ENCODE data around the gene PER1. TPM values are rescaled to one million over a fixed set of nuclear protein-coding genes. Genes with fewer than 3 reads are reported as not detected.

PER1 gene
- total and polyA plus RNA-seq, 2 of the 13 experiments (the other 11 are each of a cell fraction or from before 2014, with no cell fraction given): 2.6 to 3.6 TPM

DNA sequence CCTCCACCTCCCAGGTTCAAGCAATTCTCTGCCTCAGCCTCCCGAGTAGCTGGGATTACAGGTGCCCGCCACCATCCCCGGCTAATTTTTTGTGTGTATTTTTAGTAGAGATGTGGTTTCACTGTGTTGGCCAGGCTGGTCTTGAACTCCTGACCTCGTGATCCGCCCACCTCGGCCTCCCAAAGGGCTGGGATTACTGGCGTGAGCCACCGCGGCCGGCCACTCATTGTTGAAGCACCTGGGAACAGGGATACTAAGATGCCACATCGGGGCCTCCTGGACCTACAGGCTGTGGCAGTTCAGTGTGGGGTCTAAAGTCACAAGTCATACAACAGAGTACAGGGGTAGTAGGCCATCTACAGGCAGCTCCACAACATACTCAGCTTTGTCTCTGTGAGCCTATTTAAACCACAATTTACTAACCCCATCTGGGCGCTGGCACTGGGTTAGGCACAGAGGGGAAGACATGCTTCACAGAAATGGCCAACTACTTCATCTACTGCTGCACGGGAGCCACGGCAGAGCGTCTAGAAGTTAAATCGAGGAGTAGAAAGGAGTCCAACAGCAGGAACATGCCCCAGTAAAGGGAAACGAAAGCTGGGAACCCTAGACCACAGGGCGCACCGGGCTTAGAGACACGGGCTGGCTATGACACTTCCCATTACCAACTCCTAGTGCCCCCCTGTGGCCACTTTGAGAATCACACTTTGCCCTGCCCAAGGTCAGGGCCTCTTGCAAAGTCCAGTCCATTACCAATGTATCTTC is 6.2 kb upstream of the PER1 start (continued):
- TF ChIP-seq AFF4 (CRISPR knock-in tag; IDR thresholded peaks at IDR 0.05) (no peak), PHF5A (CRISPR knock-in tag; IDR thresholded peaks at IDR 0.05; ENCODE audit: low read depth, unreplicated experiment) (no peak), ZNF550 (CRISPR knock-in tag; IDR thresholded peaks at IDR 0.05; ENCODE audit: borderline replicate concordance) (no peak), HMG20A (CRISPR knock-in tag; IDR thresholded peaks at IDR 0.05; ENCODE audit: borderline replicate concordance) (no peak), ATF2 (CRISPR knock-in tag; IDR thresholded peaks at IDR 0.05) (peak; percentile 22; the same call in 1 of the 2 replicates), MIER3 (CRISPR knock-in tag; IDR thresholded peaks at IDR 0.05; ENCODE audit: borderline replicate concordance) (no peak), CHD4 (IDR thresholded peaks at IDR 0.05; ENCODE audit: borderline replicate concordance, low read length) (peak; percentile 50; the same call in 1 of the 2 replicates), FOXO1 (CRISPR knock-in tag; IDR thresholded peaks at IDR 0.05) (no peak), MED1 (CRISPR knock-in tag; IDR thresholded peaks at IDR 0.05) (0 out of 2 replicates have a peak, but pooled peaks have one; percentile 24), GATAD2A (CRISPR knock-in tag; IDR thresholded peaks at IDR 0.05) (peak; percentile 39; the same call in 1 of the 2 replicates), IKZF5 (CRISPR knock-in tag; IDR thresholded peaks at IDR 0.05) (0 out of 2 replicates have a peak, but pooled peaks have one; percentile 25), SNAI1 (CRISPR knock-in tag; IDR thresholded peaks at IDR 0.05; ENCODE audit: borderline replicate concordance) (no peak), ZNF331 (CRISPR knock-in tag; IDR thresholded peaks at IDR 0.05) (peak; percentile 14; the same call in 1 of the 2 replicates), ZNF691 (CRISPR knock-in tag; IDR thresholded peaks at IDR 0.05; ENCODE audit: borderline replicate concordance, low read depth) (0 out of 2 replicates have a peak, but pooled peaks have one; percentile 13), TARDBP (CRISPR knock-in tag; IDR thresholded peaks at IDR 0.05) (peak; percentile 30; the same call in 1 of the 2 replicates), HMGXB4 (CRISPR knock-in tag; IDR thresholded peaks at IDR 0.05; ENCODE audit: borderline replicate concordance in 1 of 2, low read depth in 1 of 2) (peak; percentile 66 to 70; a peak in 3 of 4 replicates), ZNF282 (IDR thresholded peaks at IDR 0.05; ENCODE audit: partially characterized antibody) (no peak), THRA (CRISPR knock-in tag; IDR thresholded peaks at IDR 0.05; ENCODE audit: borderline replicate concordance) (peak; percentile 69; the same call in 1 of the 2 replicates)

All from HepG2 (cell line).